ENCODE data around the gene EXOG. TPM values are rescaled to one million over a fixed set of nuclear protein-coding genes. Genes with fewer than 3 reads are reported as not detected.

EXOG gene
- total and polyA plus RNA-seq, 7 donors: 2.9 to 14.5 (median 4.5) TPM

DNA sequence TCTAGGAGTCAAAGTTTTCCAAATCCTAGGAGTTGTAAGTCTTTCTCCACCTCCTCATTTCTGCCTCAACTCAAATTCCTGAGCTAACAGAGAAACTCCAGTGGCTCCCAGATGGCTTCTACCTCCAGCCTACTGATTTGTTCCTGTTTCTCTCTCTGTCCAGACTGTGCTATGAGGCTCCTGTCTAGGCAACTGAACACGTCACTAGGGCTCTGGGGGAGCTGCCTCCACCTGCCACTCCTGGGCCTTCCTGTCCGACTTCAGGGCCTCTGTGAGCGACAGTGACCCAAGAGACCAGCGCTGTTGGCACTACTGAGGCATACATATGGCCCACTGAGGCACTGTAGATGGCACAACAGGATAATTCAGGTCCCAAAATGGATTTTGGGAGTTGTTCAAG is 71.4 kb downstream of the EXOG start:
- TF ChIP-seq CTCF (IDR thresholded peaks at IDR 0.05): no peak
- intact Hi-C loops (cut with DNase I): no loop called here
- no peak overlapping the region for H3K27ac ChIP-seq
- DNase-seq (peak in 1 of 2 donors; percentile 9), ATAC-seq (no peak)
- H3K4me1 ChIP-seq: no peaks in the 10 kb centered on the region
- H3K36me3 ChIP-seq (ENCODE audit: insufficient read depth in 1 of 2, low read depth in 1 of 2): no peaks in the 10 kb centered on the region
- 73 to 91% (median 90%) methylated on average over 4 of the region's 4 CpGs for WGBS, 3 donors
- H3K9me3 ChIP-seq: peaks cover 9% of the 10 kb centered on the region
- H3K4me3 ChIP-seq: no peak overlapping the region
- H3K27me3 ChIP-seq (ENCODE audit: insufficient read depth in 3 of 3, low read length in 2 of 3): no peaks in the 10 kb centered on the region

DNA sequence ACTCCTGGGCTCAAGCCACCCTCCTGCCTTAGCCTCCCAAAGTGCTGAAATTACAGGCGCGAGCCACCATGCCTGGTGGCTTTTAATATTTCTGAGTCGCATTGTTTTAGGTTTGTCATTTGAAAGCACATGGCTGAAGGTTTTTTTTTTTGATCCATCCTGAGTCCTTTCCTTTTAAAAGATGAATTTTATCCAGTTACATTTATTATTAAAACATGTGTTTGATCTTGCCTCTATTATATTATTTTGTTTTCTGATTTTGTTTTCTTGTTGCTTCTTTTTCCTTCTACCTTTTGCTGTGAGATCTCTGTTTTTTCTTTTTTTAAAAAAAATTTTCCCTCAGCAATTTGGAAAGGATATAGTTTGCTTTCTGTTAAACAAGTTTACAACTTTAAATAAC is 77.0 kb downstream of the EXOG start:
- Histone ChIP-seq H3K4me3 (no peak overlapping the region), H3K36me3 (ENCODE audit: insufficient read depth in 1 of 2, low read depth in 1 of 2) (no peaks in the 10 kb centered on the region), H3K27ac (no peak overlapping the region), H3K27me3 (ENCODE audit: insufficient read depth in 3 of 3, low read length in 2 of 3) (no peaks in the 10 kb centered on the region), H3K4me1 (no peaks in the 10 kb centered on the region), H3K9me3 (peaks cover 12% of the 10 kb centered on the region)
- ATAC-seq (no peak), DNase-seq (no peak)
- TF ChIP-seq CTCF (IDR thresholded peaks at IDR 0.05): no peak
- intact Hi-C loops (cut with DNase I): no loop called here
- WGBS, 3 donors: 86 to 99% (median 99%) methylated on average over 3 of the region's 3 CpGs

DNA sequence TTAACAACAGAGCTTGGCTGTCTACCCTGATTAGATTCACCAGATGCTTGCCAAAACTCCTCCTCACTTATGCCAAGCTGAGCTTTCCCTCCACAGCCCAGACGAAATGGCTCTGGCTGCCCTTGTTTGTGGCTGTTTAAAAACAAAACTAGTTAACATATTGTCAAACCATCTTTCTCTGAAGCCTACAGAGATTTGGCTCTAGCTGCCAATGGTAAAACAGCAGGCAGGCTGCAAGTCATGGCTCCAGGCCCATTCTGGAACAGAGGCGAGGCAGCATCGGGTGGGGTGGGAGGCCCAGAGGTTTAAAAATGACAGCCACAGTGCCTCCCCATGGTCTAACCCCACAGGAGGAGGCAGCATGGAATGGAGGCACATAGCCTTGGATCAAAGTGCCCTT is 77.4 kb downstream of the EXOG start:
- DNase-seq: no peak
- Histone ChIP-seq H3K36me3 (ENCODE audit: insufficient read depth in 1 of 2, low read depth in 1 of 2) (no peaks in the 10 kb centered on the region), H3K27me3 (ENCODE audit: insufficient read depth in 3 of 3, low read length in 2 of 3) (no peaks in the 10 kb centered on the region), H3K27ac (no peak overlapping the region), H3K9me3 (peaks cover 12% of the 10 kb centered on the region), H3K4me1 (no peaks in the 10 kb centered on the region), H3K4me3 (no peak overlapping the region)
- no peak for TF ChIP-seq CTCF (IDR thresholded peaks at IDR 0.05)
- ATAC-seq: no peak
- 35 to 47% (median 46%) methylated on average over 3 of the region's 3 CpGs for WGBS, 3 donors
- intact Hi-C loops (cut with DNase I): no loop called here

DNA sequence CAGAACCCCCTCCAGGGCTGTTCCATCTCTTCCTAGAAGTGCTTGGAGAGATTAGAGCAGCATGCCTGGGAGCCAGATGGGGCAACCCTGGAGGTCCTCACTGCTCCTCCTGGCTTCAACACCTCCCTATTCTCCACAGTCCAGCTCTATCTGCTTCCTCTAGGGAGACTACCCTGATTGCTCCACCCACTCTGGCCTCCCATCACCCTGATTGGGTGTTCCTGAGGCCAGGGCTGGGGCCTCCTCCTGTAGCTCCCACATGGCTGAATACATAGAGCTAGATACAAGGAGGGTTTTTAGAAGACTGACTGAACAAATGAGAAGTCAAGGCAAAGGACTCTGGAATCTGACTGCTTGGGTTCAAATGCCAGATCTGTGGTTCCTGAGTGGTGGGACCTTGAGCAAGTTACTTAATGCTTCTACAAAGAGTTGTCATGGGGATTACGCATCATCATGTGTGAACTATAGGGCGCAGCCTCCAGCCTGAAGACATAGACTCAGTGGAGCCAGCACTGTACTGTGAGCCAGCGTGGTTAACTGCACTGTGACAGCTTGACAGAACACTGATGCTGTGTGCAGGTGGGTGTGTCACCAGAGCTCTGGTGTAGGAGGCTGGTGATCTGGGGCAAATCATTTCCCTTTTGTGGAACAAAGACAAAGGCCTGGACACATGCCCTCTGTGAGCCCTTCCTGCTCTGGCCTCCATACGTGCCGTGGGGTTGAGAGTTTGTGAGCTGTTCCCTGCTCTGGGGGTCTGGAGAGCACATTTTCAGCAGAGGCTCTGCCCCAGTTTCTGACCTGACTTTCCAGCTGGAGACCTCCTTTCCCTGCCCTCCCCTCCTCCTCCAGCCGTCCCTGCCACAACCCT is 78.5 kb downstream of the EXOG start:
- intact Hi-C loops (cut with DNase I): no loop called here
- Histone ChIP-seq H3K4me1 (no peaks in the 10 kb centered on the region), H3K4me3 (no peak overlapping the region), H3K9me3 (peaks cover 12% of the 10 kb centered on the region), H3K27ac (no peak overlapping the region), H3K36me3 (ENCODE audit: insufficient read depth in 1 of 2, low read depth in 1 of 2) (no peaks in the 10 kb centered on the region), H3K27me3 (ENCODE audit: insufficient read depth in 3 of 3, low read length in 2 of 3) (no peaks in the 10 kb centered on the region)
- no peak for ATAC-seq
- 69 to 80% (median 76%) methylated on average over 6 of the region's 6 CpGs for WGBS, 3 donors
- no peak for DNase-seq
- TF ChIP-seq CTCF (IDR thresholded peaks at IDR 0.05): no peak

All from psoas muscle (tissue), 8 donors.